AG04449 (cell line): ENCODE measurements around the gene CPLX1.

Experiments used
- CTCF ChIA-PET: fragments of 350-600 bp; formaldehyde crosslinking; extraction: SDS; loops from one replicate; lab custom pipeline; 2021; ENCODE audit warnings: antibody characterized with exemption; lab: Yijun Ruan, JAX
- POLR2A ChIA-PET: fragments of 400-600, 350-600 bp; formaldehyde crosslinking; extraction: SDS; loops from one replicate; lab custom pipeline; 2020; ENCODE audit warnings: antibody characterized with exemption, inconsistent platforms; lab: Yijun Ruan, JAX
- DNase-seq: peaks from one replicate; pipeline ENCODE4 v3.0.0-alpha.2; 2010; ENCODE audit warnings: low read depth, low spot score
- H3K4me3 ChIP-seq: 2 replicates; pipeline ENCODE4 v1.5.1; 2011; ENCODE audit warnings: low read depth, mild to moderate bottlenecking, control low read depth, low read length
- CTCF ChIP-seq: IDR thresholded peaks from one replicate; pipeline ENCODE4 v1.5.1; 2011; ENCODE audit warnings: mild to moderate bottlenecking, moderate library complexity, low read length, control low read depth, inconsistent platforms; ENCODE audit not compliant: insufficient read depth; ENCODE audit errors: missing control alignments

CPLX1 gene

GRCh38 chr4:825971-826330, at the start of gene CPLX1:
CPLX1 (minus strand) TSS chr4:826129; CDS start chr4:824522, 1,607 bp downstream.
- POLR2A ChIA-PET, result no interaction called here
- no peak for DNase-seq
- no peak for TF ChIP-seq CTCF
- no peak within 1 kb of the TSS for H3K4me3 ChIP-seq
- CTCF ChIA-PET, result no interaction called here

- POLR2A ChIA-PET, result no interaction called here
- H3K4me3 ChIP-seq, result no peak overlapping the region
- CTCF ChIA-PET, result interaction anchor here (0.8 to 1.2 kb wide), 2 partner anchors 15 to 117 kb away, joined by 3 read pairs; no protein-coding TSS in a partner anchor
- DNase-seq, result no peak
- TF ChIP-seq CTCF, result no peak
Observed at GRCh38 chr4:874971-875817, 49.3 kb upstream of the CPLX1 start.

GRCh38 chr4:874056-874455, 48.1 kb upstream of the CPLX1 start:
- POLR2A ChIA-PET, result no interaction called here
- CTCF ChIA-PET, result interaction anchor here (1.0 kb wide), 1 partner anchor 9 kb away, joined by 3 read pairs; no protein-coding TSS in a partner anchor
- TF ChIP-seq CTCF, result no peak
- peak; percentile 1 for DNase-seq
- H3K4me3 ChIP-seq, result no peak overlapping the region

GRCh38 chr4:872241-872981, 46.5 kb upstream of the CPLX1 start:
- no peak overlapping the region for H3K4me3 ChIP-seq
- CTCF ChIA-PET, result no interaction called here
- TF ChIP-seq CTCF, result no peak
- POLR2A ChIA-PET, result no interaction called here
- no peak for DNase-seq

GRCh38 chr4:871484-871883, 45.6 kb upstream of the CPLX1 start:
- no peak overlapping the region for H3K4me3 ChIP-seq
- ChIA-PET CTCF (no interaction called here), POLR2A (no interaction called here)
- no peak for TF ChIP-seq CTCF
- DNase-seq, result no peak

GRCh38 chr4:870951-871350, 45.0 kb upstream of the CPLX1 start:
- ChIA-PET CTCF (no interaction called here), POLR2A (no interaction called here)
- DNase-seq, result no peak
- TF ChIP-seq CTCF, result no peak
- H3K4me3 ChIP-seq, result no peak overlapping the region
